HG03066 (cell line): ENCODE measurements around the gene SP2.

Experiments used
- ATAC-seq: cut with Tn5 transposase; IDR thresholded peaks from one replicate; pipeline ENCODE4 v1.9.1; 2021; ENCODE audit warnings: low read depth; ENCODE audit not compliant: unreplicated experiment

The SP2 gene

GRCh38 chr17:47946516-47946915 lies 50.5 kb downstream of the SP2 start:
- ATAC-seq = no peak

- ATAC-seq = no peak
These were observed 50.9 kb downstream of the SP2 start for GRCh38 chr17:47946929-47947397.

DNA sequence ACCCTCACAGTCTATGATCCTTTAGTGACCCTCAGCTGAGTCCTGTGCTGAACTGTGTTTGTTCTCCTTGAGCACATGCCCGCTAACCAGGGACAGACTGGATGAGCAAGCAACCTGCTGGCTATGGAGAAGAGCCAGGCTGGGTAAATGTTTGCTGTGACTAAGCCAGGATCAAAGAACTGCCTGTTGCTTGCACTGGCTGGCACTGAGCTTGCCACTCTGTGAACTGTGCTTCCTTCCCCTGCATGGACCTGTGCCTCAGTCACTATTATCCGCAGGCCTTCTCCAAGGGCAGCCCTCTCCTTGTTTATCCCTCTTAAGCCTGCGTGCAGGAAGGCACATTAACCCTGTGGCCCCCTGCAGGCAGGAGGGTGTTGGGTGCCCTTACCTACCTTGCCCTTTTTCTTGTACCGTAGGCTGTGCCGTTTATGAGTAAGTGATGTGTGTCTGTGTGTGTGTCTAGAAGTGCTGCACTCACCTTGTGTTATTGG lies 52.7 kb downstream of the SP2 start:
- no peak for ATAC-seq

DNA sequence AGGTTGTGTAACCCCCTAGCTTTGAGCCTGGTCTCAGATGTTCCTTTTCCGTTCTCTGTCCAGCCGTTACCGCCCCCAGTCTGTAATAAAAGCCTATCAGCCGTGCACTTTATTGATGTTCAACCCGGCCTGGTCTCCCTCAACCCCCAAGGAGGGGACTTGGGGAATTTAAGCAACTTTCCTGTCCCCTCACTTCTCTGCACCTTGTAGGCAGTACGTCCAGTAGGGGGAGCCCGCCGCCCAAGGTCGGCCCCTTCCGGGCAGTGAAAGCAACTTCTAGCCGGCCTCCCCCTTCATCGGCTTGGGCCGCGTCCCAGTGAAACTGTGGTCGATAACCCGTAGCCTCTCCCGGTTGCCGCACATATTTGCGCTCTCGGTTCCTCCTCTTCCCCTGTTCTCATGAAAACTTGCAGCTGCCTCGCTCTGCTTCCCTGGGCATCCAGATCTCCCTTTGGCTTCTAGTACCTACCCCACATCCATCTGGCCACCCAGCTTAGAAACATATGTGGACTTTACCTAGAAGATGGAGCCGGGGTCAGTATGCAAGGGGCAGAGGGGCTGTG lies 53.2 kb downstream of the SP2 start:
- ATAC-seq = peak; percentile 61

- ATAC-seq = no peak
These were observed 53.9 kb downstream of the SP2 start for GRCh38 chr17:47949946-47950345.

DNA sequence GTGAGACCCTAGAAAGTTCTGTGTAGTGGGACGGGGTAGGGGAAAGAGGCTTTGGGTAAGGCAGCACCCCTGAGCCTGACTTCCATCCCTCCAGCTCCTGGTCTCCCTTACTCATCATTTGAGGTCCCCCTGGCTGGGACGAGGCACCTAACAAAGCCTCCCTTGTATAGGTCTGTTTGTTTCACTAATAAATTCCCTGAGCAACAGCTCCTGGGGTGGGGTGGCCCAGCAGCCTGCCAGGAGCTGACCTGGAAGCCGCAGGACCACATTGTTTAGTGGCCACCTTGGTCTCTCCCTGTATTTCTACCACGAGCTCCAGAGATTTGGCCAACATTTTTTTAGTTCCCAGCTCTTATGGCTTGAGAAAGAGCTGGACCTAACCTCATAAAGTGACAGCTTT lies 54.4 kb downstream of the SP2 start:
- ATAC-seq = no peak

DNA sequence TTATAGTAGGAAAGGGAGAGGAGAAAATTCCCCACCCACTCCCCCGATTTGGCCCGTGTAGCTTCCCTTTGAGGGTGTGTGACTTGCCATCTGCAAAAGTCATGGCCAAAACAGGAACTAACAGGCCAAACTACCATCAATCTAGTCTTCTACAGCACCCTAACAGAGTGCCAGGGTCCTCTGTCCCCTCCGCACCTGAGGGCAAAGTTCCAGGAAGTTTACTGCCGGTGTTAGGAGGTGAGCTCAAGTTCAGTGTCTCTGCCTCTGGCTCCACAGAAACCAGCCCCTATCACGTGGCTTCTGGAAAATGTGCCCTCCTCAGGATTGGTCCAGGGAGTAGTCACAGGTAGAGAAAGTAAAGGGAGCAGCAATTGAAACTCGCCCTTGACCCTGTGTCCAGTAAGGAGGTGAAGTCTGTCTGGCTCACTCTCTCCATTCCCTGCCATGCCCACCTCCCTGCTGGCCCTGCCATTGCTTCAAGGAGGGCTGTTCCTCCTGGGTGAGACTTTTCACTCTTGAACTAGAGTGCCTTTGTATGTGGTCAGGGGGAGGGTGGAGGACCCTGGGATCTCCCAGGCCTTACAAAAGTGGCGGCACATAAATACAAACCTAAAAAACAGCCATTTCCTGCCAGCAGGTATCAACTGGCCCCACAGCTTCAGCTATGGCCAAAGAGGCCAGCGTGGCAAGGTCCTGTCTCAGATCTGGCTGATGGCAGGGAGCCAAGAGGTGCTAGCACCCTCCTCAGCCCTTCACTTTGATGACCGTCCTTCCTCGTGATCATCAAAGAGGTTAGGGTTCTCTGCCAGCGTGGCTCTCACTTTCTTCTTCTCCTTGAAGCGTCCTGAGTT lies 56.4 kb downstream of the SP2 start:
- ATAC-seq = no peak

- ATAC-seq = no peak
These were observed 57.9 kb downstream of the SP2 start for GRCh38 chr17:47953909-47954308.

GRCh38 chr17:47955497-47956461 lies 59.7 kb downstream of the SP2 start:
- no peak for ATAC-seq

GRCh38 chr17:47956791-47957590 lies 61.0 kb downstream of the SP2 start:
- ATAC-seq = no peak

GRCh38 chr17:47957591-47958490 lies 61.8 kb downstream of the SP2 start, which contains the start of gene PRR15L:
Gene PRR15L, minus strand, starts transcription at chr17:47957883. Its CDS starts 4,649 bp downstream, at chr17:47953234.
- no peak for ATAC-seq

DNA sequence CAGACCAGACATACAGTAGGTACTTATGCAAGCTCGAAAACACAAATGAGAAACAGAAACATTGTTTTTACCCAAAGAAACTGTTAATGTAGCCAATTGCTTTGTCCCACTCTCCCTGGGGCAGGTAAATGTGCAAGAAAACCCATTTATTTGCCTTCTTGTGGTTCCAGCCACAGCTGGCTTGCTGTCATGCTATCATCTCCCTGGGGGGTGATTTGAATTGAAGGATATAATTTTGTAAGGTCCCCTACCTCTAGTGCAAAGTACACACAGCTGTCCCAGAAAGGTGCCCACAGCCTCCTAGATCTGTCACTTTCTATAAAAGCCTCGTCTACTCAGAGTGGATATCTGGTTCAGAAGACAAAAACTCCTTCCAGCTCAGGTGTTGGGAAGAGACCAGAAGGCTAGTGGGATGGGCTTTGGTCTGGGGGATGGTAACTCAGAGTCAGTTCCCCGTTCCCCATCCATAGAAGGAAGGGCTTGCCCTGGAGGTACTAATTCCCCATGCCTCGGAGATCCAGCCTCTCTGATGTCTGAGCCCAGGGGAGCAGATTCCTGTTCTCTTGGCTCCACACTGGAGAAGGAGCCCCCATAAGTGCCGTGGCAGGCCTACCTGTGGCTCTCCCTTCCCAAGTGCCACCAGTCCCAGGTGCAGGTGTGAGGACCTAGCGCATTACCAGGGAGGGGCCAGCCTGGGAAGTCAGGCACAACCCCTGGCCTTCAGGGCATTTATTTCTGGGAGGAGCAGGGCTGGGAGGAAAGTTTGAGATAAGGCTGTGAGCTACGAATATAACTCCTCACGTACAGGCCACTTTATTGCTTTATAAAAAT lies 64.0 kb downstream of the SP2 start:
- ATAC-seq = no peak

GRCh38 chr17:47961406-47961805 lies 65.4 kb downstream of the SP2 start:
- ATAC-seq = no peak

- no peak for ATAC-seq
These were observed 66.9 kb downstream of the SP2 start for GRCh38 chr17:47962901-47963300.

DNA sequence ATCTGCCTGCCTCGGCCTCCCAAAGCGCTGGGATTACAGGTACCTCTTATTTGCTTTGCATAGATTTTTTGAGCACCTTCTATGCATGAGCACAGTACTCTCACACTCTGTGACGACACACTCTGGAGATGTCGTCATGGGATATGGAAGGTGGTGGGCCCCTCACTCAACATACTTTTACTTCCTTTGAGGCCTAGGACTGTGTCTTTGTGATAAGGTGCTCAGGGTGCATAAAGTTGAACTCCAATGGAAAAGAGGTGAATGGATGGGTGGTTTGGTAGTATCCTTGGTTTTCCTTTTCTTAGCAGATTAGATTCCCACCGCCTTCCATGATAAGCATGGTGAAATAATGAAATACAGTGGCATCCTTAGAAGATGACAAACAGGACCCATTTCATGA lies 68.8 kb downstream of the SP2 start:
- ATAC-seq = no peak

DNA sequence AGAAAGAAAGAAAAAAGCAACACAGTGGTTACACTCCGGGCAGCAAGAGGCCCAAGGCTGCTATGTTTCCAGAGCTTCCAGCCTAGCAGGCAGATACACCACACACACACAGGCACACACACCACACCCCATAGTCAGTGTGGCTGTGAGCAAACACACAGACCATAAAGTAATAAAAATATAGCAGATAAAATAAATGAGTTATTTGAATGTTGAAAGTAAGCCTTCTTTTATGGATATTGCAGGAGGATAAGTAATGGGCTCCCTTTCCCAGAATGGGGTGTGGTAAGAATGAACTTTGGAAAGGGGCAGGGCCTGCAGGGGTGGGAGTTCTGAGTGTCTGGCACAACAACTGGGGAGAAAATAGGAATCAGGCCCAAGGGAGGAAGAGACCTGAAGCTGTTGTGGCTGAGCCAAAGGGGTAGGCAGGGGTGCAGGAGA lies 70.1 kb downstream of the SP2 start:
- no peak for ATAC-seq

DNA sequence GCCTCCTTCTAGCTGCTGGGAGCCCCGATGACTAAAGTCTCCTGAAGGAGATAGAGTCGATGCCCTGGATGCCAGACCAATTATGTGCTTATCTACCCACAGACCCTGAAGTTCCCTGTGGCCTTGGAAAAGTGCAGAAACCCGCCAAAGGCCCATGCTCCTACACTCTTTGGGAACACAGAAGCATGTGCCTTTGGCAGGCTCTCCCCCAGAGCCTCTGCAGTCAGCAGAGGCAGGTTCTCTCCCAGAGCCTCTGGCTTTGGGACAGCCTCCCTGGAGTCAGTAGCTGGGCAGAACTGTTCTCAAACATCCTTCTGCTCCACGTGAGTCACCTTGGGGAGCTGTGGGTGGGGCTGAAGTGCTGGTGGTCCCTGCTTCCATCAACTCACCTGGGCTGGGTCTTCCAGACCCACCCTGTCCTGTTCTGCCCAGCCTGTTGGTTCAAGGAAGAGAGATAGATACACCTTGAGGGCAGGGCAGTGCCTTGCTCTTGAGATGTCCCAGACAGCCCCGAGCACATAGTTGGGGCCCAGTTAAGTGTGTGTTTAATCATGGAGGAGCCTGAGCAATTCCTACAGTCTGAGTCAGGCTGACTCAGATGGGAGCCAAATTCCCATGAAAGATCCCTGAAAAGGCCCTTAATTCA lies 71.7 kb downstream of the SP2 start:
- no peak for ATAC-seq

DNA sequence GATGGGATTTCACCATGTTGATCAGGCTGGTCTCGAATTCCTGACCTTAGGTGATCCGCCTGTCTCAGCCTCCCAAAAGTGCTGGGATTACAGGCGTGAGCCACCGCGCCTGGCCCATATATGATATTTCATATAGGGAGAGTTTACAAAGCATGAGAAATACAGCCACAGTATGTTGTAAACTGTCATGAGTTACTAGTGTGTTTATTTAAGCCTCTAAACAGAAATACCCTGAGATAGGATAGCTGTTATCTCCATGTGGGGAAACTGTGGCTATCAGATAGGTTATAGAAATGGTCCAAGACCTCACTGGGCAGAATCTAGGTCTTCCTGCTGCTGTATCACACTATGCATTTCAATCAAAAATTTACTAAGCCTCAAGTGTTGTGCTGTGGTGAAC lies 72.8 kb downstream of the SP2 start:
- ATAC-seq = no peak
